ENCODE measurements around the gene NETO2.
"Not testable (repeated sequence)": the region's sequence is repeated elsewhere in the genome, so short reads cannot be mapped to it uniquely, and the experiment has no call there.

Gene NETO2

GRCh38 chr16:47065766-47066688, 77.7 kb downstream of the NETO2 start:
- no peak for DNase-seq (ENCODE audit: low read depth in 2 of 2)

GRCh38 chr16:47064775-47065174, 79.0 kb downstream of the NETO2 start:
- DNase-seq (ENCODE audit: low read depth in 2 of 2), result no peak

GRCh38 chr16:47063011-47063724, 80.6 kb downstream of the NETO2 start:
- no peak for DNase-seq (ENCODE audit: low read depth in 2 of 2)

GRCh38 chr16:47061204-47061603, 82.5 kb downstream of the NETO2 start:
- DNase-seq (ENCODE audit: low read depth in 2 of 2), result no peak

GRCh38 chr16:47060596-47060995, 83.1 kb downstream of the NETO2 start:
- DNase-seq (ENCODE audit: low read depth in 2 of 2), result no peak

- DNase-seq (ENCODE audit: low read depth in 2 of 2), result no peak
Observed at GRCh38 chr16:47059991-47060390, 83.8 kb downstream of the NETO2 start.

GRCh38 chr16:47059130-47059529, 84.6 kb downstream of the NETO2 start:
- DNase-seq (ENCODE audit: low read depth in 2 of 2), result not testable (repeated sequence)

GRCh38 chr16:47058295-47059086, 85.3 kb downstream of the NETO2 start:
- DNase-seq (ENCODE audit: low read depth in 2 of 2), result peak in 1 of 2 experiments; percentile 3

GRCh38 chr16:47057630-47057993, 86.1 kb downstream of the NETO2 start:
- no peak for DNase-seq (ENCODE audit: low read depth in 2 of 2)

- no peak for DNase-seq (ENCODE audit: low read depth in 2 of 2)
Observed at GRCh38 chr16:47056688-47057629, 86.8 kb downstream of the NETO2 start.

GRCh38 chr16:47056061-47056460, 87.7 kb downstream of the NETO2 start:
- DNase-seq (ENCODE audit: low read depth in 2 of 2), result not testable (repeated sequence)

GRCh38 chr16:47055136-47055885, 88.4 kb downstream of the NETO2 start:
- no peak for DNase-seq (ENCODE audit: low read depth in 2 of 2)

GRCh38 chr16:47054306-47054705, 89.4 kb downstream of the NETO2 start:
- DNase-seq (ENCODE audit: low read depth in 2 of 2), result no peak

GRCh38 chr16:47053895-47054294, 89.8 kb downstream of the NETO2 start:
- no peak for DNase-seq (ENCODE audit: low read depth in 2 of 2)

GRCh38 chr16:47052666-47053640, 90.8 kb downstream of the NETO2 start:
- no peak for DNase-seq (ENCODE audit: low read depth in 2 of 2)

- no peak for DNase-seq (ENCODE audit: low read depth in 2 of 2)
Observed at GRCh38 chr16:47051031-47051430, 92.7 kb downstream of the NETO2 start.

GRCh38 chr16:47049901-47050583, 93.7 kb downstream of the NETO2 start:
- no peak for DNase-seq (ENCODE audit: low read depth in 2 of 2)

GRCh38 chr16:47047524-47048203, 96.1 kb downstream of the NETO2 start:
- no peak for DNase-seq (ENCODE audit: low read depth in 2 of 2)
